HG03159 (cell line): Measurements from ENCODE around the gene TNFRSF13B.
"Not testable (repeated sequence)": the region's sequence is repeated elsewhere in the genome, so short reads cannot be mapped to it uniquely, and the experiment has no call there.

Experiments used
- ATAC-seq: cut with Tn5 transposase; IDR thresholded peaks from one replicate; pipeline ENCODE4 v1.9.1; 2021; ENCODE audit warnings: mild to moderate bottlenecking, moderate library complexity; ENCODE audit not compliant: unreplicated experiment

Gene TNFRSF13B

GRCh38 chr17:16915752-16916556, 56.0 kb downstream of the TNFRSF13B start:
- ATAC-seq, result no peak

- ATAC-seq, result no peak
These were observed 58.5 kb downstream of the TNFRSF13B start for GRCh38 chr17:16913463-16913862.

- ATAC-seq, result no peak
These were observed 59.6 kb downstream of the TNFRSF13B start for GRCh38 chr17:16912021-16912962.

GRCh38 chr17:16911141-16911937, 60.6 kb downstream of the TNFRSF13B start:
- no peak for ATAC-seq

GRCh38 chr17:16910341-16910740, 61.6 kb downstream of the TNFRSF13B start:
- ATAC-seq, result no peak

GRCh38 chr17:16909472-16910246, 62.3 kb downstream of the TNFRSF13B start:
- no peak for ATAC-seq

GRCh38 chr17:16908273-16908672, 63.6 kb downstream of the TNFRSF13B start:
- ATAC-seq, result no peak

DNA sequence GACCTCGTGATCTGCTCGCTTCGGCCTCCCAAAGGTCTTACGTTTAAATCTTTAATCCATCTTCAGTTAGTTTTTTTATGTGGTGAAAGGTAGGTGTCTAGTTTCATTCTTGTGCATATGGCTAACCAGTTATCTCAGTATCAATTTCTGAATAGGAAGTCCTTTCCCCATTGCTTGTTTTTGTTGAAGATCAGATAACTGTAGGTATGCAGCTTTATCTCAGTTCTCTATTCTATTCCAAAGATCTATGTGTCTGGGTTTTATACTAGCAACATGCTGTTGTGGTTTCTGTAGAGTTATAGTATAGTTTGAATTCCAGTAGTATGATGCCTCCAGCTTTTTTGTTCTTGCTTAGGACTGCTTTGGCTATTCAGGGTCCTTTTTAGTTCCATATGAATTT, 65.2 kb downstream of the TNFRSF13B start:
- ATAC-seq, result no peak

DNA sequence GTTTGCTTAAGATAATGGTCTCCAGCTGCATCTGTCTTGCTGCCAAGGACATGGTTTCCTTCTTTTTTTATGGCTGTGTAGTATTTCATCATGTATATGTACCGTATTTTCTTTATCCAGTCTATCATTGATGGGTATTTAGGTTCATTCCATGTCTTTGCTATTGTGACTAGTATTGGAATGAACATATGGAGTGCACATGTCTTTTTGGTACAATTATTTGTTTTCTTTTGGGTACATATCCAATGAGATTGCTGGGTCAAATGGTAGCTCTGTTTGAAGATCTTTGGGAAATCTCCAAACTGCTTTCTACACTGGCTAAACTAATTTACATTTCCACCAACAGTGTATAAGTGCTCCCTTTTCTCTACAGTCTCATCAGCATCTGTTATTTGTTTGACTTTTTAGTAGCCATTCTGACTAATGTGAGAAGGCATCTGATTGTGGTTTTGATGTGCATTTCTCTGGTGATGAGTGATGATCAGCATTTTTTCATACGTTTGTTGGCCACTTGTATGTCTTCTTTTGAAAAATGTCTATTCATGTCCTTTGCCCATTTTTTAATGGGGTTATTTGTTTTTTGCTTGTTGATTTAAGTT, 66.2 kb downstream of the TNFRSF13B start:
- ATAC-seq, result no peak

DNA sequence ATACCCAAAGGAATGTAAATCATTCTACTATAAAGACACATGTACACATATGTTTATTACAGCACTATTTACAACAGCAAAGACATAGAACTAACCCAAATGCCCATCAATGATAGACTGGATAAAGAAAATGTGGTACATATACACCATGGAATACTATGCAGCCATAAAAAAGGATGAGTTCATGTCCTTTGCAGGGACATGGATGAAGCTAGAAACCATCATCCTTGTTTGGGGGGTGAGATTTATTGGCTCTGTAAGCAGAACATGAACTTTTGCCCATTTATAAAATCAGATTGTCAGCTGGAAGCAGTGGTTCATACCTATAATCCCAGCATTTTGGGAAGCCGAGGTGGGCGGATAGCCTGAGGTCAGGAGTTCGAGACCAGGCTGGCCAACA, 68.8 kb downstream of the TNFRSF13B start:
- not testable (repeated sequence) for ATAC-seq

- no peak for ATAC-seq
These were observed 71.5 kb downstream of the TNFRSF13B start for GRCh38 chr17:16900288-16900882.

DNA sequence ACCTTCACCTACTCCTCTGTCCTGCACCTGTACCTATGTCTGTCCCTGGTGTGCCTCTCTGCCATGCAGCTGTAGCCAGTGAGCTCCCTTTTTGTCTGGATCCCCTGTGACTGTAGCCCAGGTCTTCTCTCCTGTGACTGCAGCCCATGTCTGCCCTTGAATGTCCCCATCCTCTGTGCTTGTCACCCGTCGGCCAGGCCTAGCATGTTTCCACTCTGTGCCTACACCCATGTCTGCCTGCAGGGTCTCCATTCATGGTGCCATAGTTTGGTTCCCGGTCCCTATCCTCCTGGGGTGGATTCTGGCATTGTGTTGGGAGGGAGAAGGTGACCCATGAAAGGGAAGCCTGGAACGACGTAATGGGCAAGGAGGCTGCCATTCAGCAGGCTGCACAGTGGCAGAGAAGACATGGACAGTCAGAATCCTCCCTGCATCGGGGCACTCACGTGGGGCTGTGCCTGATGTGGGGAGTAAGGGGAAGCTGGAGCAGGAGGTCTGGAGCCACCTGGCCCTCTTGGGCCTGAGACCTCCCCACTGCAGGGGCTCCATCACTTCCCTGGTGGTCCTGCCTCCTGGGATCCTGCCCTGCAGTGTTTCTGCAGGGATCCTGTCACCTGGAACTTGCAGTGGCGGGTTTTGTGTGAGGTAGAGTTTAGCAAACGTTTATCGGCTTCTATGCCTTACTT, 74.6 kb downstream of the TNFRSF13B start:
- ATAC-seq, result not testable (repeated sequence)

DNA sequence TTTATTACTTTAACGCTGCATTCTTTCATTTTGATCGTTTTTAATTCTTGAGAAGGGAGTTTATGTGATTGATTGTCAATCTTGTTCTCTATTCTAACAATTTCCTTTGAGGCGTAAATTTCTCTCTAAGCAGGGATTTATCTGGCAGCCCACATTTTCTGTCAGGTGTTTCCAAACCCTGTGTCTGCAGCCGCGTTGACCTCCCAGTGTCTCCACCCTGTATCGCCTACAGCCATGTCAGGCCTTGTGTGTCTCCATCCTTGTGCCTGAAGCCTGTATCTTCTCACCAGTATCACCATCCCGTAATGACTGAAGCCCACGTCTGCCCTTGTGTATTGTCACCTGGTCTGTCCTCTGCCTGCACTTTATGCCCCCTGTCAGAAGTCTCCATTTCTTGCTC, 75.7 kb downstream of the TNFRSF13B start:
- ATAC-seq, result not testable (repeated sequence)

GRCh38 chr17:16893527-16893926, 78.4 kb downstream of the TNFRSF13B start:
- ATAC-seq, result not testable (repeated sequence)

DNA sequence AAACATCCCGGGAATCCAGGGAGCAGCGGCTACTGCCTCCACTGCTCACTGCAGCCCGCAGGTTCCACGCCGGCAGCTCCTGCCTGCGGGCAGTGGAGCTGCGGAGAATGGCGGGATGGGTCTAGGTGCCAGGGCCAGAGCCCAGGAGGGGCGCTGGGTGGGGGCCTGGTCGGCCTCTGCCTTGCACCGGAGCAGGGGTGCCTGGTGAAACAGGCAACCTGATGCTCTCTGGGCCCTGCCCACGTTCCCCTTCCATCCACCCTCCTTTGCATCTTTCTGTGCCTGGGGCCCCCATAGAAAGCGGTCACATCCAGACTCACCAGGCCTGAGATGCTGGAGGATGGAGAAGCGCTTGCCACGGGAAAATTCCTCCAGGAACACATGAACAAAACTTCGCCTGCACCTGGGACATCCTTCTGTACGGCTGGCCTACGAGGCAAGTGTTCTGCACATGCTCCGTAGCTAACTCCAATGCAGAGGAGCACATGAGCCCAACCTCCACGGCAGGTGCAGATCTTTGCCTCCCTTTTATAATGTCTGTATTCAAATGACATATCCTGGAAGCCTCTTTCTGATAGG, 79.0 kb downstream of the TNFRSF13B start:
- not testable (repeated sequence) for ATAC-seq

DNA sequence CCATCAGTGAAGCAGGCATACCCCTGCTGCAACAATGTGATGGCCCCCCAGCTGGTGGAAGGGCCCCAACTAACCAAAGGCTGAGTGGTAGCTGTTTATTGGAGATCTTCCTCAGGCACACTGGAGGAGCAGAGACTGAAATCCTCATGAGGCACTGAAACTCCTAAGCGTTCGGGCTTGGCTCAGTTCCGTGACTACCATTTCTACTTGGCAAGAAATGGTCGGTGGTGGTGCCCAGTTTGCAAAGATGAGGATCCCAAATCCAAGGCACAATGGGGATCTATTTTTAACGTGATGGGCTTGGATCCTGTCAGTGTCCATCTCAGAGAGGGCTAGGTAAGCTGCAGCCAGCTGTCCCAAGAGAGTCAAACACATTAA, 82.8 kb downstream of the TNFRSF13B start:
- no peak for ATAC-seq
